SK-N-SH (cell line): ENCODE data around the gene ELOVL3.

Experiments used
- CTCF ChIP-seq: fragments of 200-600 bp; sonication (generic); IDR thresholded peaks from 2 replicates; pipeline ENCODE4 v1.6.1; 2017; ENCODE audit warnings: antibody characterized with exemption, mild to moderate bottlenecking, moderate library complexity
- ELF1 ChIP-seq: IDR thresholded peaks from 2 replicates; pipeline ENCODE4 v1.4.0; 2012
- EP300 ChIP-seq, 2 experiments: IDR thresholded peaks; 2 replicates each; pipeline versions ENCODE4 v1.4.0 to v1.6.1; 2012; ENCODE audit warnings: borderline replicate concordance in 1 of 2, low read depth in 1 of 2, low read length in 1 of 2
- EZH2phosphoT487 ChIP-seq: fragments of 200-600 bp; sonication (generic); IDR thresholded peaks from 2 replicates; pipeline ENCODE4 v1.6.1; 2017; ENCODE audit warnings: low read depth, mixed run types, mild to moderate bottlenecking, antibody characterized with exemption, moderate library complexity, borderline replicate concordance
- MAX ChIP-seq: IDR thresholded peaks from 2 replicates; pipeline ENCODE4 v1.4.0; 2012; ENCODE audit warnings: low read depth
- NFIC ChIP-seq: IDR thresholded peaks from 2 replicates; pipeline ENCODE4 v1.4.0; 2012; ENCODE audit warnings: borderline replicate concordance
- SIN3A ChIP-seq: IDR thresholded peaks from 2 replicates; pipeline ENCODE4 v1.6.1; 2012; ENCODE audit warnings: low read depth, mild to moderate bottlenecking, low read length, moderate library complexity, borderline replicate concordance
- USF2 ChIP-seq: fragments of 150-350 bp; IDR thresholded peaks from 2 replicates; pipeline ENCODE4 v1.6.1; 2017; ENCODE audit warnings: antibody characterized with exemption, low read length, low read depth, borderline replicate concordance

GRCh38 chr10:102268375-102268888 lies 42.3 kb downstream of the ELOVL3 start:
- TF ChIP-seq SIN3A, result no peak
- peak; percentile 43; the same call in 1 of the 2 replicates for TF ChIP-seq NFIC
- TF ChIP-seq USF2, result no peak
- no peak for TF ChIP-seq MAX
- no peak for TF ChIP-seq EP300 (IDR thresholded peaks at IDR 0.05; ENCODE audit: borderline replicate concordance in 1 of 2, low read depth in 1 of 2, low read length in 1 of 2)
- no peak for TF ChIP-seq ELF1
- peak; percentile 32 for TF ChIP-seq CTCF
- TF ChIP-seq EZH2phosphoT487, result no peak
